ENCODE data around the gene CACNA1H.
A peak's percentile ranks its signal among the peaks of the same experiment; 100 is the strongest.
"Not testable (repeated sequence)": the region's sequence is repeated elsewhere in the genome, so short reads cannot be mapped to it uniquely, and the experiment has no call there.

Gene CACNA1H

GRCh38 chr16:1175566-1176279 is 22.8 kb downstream of the CACNA1H start:
- no peak for ATAC-seq

DNA sequence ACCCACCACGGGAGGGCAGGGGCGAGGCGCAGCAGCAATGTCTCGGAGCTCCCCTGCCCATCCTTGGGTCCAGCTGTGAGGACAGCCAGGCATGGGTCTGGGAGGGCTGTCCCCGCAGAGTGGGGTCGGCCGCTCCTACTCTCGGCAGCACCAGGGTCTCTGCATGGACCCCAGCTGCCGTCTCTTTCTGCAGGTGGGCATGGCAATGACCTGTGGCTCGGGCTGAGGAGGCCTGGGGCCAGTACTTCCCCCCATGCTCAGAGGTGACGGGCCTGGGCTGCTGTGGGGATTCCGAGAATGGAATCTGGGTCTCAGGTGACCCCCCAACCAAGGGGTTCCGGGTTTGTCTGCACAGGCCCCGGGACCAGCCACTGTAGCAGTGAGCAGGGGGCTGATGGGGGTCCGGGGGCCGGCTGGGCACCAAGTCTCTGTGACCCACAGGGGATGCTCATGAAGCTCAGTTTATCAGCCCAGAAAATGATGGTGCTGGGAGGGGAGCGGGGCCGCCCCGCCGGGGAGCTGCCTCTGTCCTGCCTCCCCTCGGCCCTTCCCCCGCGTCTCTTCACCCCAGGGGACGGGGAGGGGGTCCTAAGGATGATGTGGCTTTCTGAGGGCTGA is 23.5 kb downstream of the CACNA1H start:
- no peak for ATAC-seq

- no peak for ATAC-seq
Observed at GRCh38 chr16:1177053-1177452, 24.1 kb downstream of the CACNA1H start.

DNA sequence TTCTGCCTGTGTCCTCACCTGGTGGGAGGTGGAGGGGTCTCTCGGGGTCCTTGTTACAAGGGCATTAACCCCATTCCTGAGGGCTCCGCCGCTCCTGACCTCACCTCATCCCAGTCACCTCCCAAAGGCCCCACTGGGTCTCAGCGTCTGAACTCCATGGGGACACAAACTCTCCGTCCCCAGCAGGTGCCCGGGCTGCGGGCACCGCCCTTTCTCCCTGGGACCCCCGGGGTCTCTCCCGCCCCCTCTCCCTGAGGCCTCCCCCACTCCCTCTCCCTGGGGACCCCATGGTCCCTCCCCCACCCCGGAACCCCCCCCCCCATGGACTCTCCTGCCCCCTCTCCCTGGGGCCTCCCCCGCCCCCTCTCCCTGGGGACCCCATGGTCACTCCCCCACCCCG is 24.8 kb downstream of the CACNA1H start:
- ATAC-seq: no peak

DNA sequence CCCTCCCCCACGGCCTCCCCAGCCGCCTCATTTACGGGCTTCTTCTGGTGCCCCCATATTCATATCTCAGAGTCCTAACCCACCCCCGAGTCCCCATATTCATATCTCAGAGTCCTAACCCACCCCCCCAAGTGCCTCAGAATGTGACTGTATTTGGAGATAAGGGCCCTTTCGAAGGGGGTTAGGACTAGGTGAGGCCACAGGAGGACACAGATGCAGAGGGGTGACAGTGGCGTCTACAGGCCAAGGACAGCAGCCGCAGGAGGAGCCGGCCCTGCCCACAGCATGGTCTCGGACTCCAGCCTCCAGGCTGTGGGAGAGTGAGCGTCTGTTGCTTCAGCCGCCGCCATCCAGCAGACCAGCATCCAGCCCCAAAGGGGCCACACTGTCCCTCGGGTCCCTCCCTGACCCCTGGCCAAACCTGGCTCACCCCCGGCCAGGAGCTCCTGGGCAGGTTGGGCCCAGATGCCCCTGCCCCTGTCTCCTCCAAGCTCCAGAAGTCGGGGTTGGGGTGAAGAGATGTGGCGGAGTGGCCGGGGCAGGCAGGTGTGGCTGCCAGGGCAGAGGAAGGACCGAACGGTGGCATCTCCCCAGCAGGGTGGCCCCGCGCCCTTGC is 25.5 kb downstream of the CACNA1H start:
- no peak for ATAC-seq

DNA sequence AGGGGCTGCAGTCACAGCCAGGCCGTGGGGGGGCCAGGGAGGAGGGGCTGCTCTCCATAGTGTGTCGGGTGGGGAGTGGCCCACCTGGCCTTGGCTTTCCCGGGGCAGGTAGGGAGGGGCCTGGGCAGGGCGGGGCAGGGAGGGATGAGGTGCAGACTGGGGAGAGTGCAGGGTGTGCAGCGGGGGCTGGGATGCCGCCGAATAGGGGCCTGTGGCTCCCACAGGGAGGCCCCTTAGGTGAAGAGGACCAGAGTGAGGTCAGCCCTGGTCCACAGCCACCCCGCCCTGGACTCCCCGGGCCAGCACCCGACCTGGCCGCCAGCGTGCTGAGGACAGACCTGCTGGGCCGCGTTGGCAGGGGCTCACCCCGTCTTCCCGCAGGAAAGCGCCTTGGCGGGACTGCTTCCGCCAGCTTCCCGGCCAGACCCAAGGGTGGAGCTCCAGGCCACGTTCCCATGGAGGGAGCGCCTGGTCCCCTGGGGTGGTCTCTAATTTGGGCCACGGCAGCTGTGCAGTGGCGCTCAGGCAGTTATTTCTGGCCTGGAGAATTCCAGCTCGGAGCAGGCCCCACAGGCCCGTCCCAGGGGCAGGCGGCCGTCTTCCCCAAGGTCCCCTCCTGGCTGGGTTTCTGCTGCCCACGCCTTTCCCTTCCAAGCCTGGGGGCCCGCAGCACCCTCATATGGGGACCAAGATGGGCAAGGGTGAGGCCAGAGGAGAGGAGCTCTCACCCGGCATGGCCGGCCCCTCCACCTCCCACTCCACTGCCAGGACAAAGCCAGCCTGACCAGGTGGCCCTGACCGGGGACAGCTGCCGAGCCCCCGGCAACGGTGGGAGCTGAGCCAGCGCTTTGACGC is 27.9 kb downstream of the CACNA1H start:
- no peak for ATAC-seq

- no peak for ATAC-seq
Observed at GRCh38 chr16:1181404-1182315, 28.8 kb downstream of the CACNA1H start.

DNA sequence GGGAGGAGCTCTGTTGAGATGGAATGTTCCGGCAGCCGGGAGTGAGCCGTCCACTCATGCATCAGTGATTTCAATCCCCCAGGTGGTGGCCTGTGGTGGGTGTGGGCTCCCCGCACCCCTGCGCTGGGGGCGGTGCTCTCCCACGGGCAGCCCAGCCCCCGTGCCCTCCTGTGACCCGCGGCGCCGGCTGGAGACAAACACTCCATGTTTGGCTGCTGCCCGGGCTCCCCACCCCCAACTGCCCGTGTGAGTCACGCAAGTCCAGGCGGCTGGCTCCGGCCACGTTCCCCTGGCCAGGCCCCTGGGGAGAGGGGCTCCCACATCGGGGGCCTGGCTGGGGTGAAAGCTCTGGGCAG is 29.4 kb downstream of the CACNA1H start:
- ATAC-seq: no peak

GRCh38 chr16:1182950-1183907 is 30.3 kb downstream of the CACNA1H start:
- no peak for ATAC-seq

DNA sequence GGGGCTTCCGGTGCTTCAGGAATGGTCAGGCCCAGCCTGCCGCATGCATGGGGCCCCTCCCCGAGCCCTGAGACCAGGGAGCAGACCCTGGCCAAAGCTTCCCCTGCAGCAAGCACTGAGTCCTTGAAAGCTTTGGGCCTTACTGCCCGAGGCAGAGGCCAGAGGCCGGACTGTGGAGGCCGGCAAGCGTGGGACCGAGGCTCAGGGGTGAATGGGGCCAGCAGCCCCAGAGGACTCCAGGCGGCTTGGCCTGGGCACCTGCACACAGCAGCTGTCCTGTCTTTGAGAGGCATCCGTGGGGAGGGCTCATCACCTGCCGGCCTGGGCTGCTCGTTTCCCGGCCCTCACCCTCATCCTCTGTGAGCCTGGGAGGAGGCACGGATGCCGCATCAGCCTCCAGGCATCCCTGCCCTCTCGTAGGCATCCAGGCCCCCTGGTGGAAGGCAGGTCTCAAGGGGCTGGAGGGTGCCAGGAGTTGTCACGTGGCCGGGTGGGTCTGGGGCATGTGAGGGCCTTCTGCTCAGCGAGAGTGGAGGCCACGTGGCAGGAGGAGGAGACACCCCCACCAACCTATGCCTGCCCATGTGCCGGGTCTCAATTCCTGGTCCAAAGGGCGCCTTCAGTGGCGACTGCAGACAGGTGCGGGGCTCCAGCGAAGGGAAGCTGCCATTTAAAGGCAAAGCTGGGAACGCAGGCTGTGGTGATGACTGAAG is 31.4 kb downstream of the CACNA1H start:
- no peak for ATAC-seq

- ATAC-seq: no peak
Observed at GRCh38 chr16:1184980-1185379, 32.1 kb downstream of the CACNA1H start.

DNA sequence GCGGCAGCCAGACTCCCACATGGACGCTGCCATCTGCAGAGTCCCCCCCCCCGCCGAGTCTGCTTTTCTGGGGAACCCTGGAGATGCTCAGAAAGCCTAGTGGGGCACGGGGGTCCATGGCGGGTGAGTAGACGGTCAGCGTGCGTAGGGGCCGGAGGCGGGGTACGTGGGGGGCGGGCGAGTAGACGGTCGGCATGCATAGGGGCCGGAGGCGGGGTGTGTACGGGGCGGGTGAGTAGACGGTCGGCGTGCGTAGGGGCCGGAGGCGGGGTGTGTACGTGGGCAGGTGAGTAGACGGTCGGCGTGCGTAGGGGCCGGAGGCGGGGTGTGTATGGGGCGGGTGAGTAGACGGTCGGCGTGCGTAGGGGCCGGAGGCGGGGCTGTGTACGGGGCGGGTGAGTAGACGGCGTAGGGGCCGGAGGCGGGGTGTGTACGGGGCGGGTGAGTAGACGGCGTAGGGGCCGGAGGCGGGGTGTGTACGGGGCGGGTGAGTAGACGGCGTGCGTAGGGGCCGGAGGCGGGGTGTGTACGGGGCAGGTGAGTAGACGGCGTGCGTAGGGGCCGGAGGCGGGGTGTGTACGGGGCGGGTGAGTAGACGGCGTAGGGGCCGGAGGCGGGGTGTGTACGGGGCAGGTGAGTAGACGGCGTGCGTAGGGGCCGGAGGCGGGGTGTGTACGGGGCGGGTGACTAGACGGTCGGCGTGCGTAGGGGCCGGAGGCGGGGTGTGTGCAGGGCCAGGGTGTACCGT is 32.7 kb downstream of the CACNA1H start:
- ATAC-seq: not testable (repeated sequence)

DNA sequence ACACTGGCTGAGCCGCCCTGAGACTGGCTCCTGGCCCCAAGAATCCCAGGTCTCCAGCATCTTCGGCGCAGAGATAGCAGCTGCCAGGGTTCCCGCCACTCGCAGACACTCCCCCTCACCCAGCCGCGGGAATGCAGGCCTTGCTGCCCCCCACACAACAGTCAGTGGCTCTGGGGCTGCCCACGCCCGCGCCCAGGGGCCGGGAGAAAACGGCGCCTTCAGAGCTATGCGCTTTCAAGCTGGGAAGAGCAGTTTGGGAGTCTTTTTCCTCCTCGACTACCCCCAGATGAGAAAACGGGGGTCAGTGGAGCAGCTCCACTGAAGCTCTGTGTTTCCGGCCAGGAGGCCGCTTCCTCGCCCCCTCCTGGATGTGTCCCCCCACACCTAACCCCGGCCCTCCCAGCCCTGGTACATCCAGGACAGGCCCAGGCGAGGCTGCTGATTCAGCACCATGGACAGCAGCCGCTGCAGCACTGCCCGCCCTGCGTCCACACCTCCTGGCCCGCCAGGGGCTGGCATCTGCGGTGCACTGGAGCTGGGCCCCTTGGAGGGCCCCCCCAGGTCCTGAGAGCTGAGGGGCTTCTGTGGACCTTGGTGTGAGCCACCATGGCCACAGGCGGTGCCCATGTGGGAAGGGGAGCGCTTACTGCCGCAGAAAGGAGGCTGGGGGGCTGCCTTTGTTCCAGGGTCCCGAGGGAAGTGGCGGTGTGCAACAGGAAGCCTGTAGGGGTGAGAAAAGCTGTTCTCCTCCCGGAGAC is 35.7 kb downstream of the CACNA1H start:
- peak in 1 of 2 donors; percentile 43 for ATAC-seq

- ATAC-seq: no peak
Observed at GRCh38 chr16:1189455-1189854, 36.5 kb downstream of the CACNA1H start.

- not testable (repeated sequence) for ATAC-seq
Observed at GRCh38 chr16:1190789-1191188, 37.9 kb downstream of the CACNA1H start.

DNA sequence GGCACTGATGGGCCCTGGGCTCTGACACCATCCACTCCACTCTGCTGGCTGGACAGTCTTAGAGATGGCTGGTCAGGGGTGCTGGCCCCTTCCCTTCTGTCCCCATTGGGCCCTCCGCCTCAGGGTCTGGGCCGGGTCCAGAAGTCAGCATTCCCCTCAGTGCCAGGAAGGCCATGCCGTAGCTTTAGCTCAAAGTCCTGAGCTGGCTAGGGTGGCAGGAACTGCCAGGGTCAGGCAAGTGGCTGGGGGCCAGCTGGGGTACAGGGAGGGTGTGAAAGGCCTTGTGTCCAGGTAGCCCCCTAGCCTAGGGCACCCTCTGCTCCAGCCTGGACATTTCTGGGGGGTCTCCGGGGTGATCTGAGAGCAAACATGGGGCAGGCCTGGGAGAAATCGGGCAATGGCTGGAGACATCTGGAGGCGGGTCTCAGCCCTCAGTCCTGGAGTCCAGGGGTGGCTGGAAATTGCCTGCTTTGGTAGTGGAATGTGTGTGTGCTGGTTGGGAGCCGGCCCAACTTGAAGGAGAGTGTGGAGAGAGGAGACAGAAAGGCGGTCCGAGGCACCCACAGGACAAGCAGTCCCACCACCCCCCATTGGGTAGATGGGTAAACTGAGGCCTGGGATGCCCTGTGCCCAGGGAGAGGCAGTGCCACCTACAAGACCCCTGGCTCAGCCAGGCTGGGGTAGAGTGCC is 39.6 kb downstream of the CACNA1H start:
- ATAC-seq: no peak

DNA sequence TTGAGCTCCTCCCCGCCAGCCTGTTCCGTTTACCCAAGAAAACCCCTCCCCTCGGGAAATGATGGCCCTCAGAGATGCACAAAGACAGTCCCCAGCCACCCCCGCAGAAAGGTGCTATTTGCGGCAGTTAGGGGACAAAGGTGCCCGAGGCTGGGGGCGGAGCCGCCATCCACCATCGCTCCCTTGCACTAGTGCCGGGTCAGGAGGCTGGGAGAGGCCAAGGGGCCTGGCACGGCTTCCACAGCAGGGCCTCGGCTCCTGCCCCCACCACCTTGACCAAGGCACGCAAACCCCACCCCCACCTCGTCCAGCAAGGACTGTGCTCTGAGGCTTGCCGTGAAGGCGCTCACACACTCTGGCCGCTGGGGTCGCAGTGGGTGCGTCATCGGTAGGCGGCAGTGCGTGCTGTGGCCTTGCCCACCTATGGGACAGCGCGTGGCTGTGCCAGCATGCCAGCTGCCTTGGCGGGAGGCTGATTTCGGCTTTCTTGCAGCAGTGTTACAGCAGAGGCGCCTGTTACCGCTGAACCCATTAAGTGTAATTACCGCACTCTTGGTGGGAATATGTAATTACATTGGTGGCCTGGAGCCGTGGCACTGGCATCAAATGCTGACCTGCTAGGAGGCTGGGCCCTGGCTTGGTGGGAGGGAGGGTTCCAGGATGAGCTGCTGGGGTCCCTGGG is 40.4 kb downstream of the CACNA1H start:
- no peak for ATAC-seq

All from activated CD4-positive, CD25-positive, alpha-beta regulatory T cell treated with anti-CD3 and anti-CD28 coated beads, Interleukin-2, amount 50 U/mL, for 24 hours (primary cell).